ENCODE results near the gene DICER1.

GRCh38 chr14:95147597-95147996, 9.7 kb downstream of the DICER1 start:
- TF ChIP-seq CTCF (IDR thresholded peaks at IDR 0.05), result no peak
- TF ChIP-seq EZH2 (IDR thresholded peaks at IDR 0.05), result no peak
- no peak for TF ChIP-seq EZH2phosphoT487 (IDR thresholded peaks at IDR 0.05)

Measured in neural progenitor cell (in vitro differentiated cells).